ENCODE results near the gene MACROD2.

DNA sequence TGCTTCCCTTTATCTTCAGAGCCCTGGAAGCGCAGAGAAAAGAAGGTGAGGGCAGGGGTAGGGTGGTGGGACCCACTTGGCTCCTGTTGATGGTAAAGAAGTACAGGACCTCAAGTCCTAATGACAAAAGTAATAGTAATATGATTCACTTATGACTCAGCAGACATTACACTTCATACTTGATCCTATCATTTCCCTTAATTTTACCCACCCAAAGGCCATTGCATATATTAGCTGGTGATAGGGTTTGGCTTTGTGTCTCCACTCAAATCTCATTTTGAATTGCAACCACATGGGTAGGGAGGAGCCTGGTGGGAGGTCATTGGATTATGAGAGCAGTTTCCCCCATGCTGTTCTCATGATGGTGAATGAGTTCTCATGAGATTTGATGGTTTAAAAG lies 1697.3 kb downstream of the MACROD2 start:
- TF ChIP-seq, protein P1, sequence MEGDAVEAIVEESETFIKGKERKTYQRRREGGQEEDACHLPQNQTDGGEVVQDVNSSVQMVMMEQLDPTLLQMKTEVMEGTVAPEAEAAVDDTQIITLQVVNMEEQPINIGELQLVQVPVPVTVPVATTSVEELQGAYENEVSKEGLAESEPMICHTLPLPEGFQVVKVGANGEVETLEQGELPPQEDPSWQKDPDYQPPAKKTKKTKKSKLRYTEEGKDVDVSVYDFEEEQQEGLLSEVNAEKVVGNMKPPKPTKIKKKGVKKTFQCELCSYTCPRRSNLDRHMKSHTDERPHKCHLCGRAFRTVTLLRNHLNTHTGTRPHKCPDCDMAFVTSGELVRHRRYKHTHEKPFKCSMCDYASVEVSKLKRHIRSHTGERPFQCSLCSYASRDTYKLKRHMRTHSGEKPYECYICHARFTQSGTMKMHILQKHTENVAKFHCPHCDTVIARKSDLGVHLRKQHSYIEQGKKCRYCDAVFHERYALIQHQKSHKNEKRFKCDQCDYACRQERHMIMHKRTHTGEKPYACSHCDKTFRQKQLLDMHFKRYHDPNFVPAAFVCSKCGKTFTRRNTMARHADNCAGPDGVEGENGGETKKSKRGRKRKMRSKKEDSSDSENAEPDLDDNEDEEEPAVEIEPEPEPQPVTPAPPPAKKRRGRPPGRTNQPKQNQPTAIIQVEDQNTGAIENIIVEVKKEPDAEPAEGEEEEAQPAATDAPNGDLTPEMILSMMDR (IDR thresholded peaks at IDR 0.05), result no peak
- no peak for TF ChIP-seq POLR2A (IDR thresholded peaks at IDR 0.05)
